ENCODE results near the gene SOX18. TPM values are rescaled to one million over a fixed set of nuclear protein-coding genes. Genes with fewer than 3 reads are reported as not detected.

Gene SOX18
- total and polyA plus RNA-seq, 2 of the 13 experiments (the other 11 are each of a cell fraction or from before 2014, with no cell fraction given), result 1.6 to 1.9 TPM

- peak; percentile 44; the same call in 1 of the 2 replicates for TF ChIP-seq MLX (CRISPR knock-in tag; IDR thresholded peaks at IDR 0.05)
- TF ChIP-seq ZHX2 (IDR thresholded peaks at IDR 0.05; ENCODE audit: low read depth), result peak; percentile 61; the same call in 1 of the 2 replicates
- no peak for TF ChIP-seq ZHX2 (CRISPR knock-in tag; IDR thresholded peaks at IDR 0.05; ENCODE audit: borderline replicate concordance)
- TF ChIP-seq SKIL (CRISPR knock-in tag; IDR thresholded peaks at IDR 0.05; ENCODE audit: borderline replicate concordance), result peak; percentile 56; the same call in 1 of the 2 replicates
- TF ChIP-seq ELF4 (CRISPR knock-in tag; IDR thresholded peaks at IDR 0.05; ENCODE audit: borderline replicate concordance), result no peak; the same call in 1 of the 2 replicates
- no peak for TF ChIP-seq U2AF2 (IDR thresholded peaks at IDR 0.05; ENCODE audit: low read depth, low read length)
- no peak for TF ChIP-seq PRDM10 (CRISPR knock-in tag; IDR thresholded peaks at IDR 0.05; ENCODE audit: low read depth)
- no peak for TF ChIP-seq ZNF382 (CRISPR knock-in tag; IDR thresholded peaks at IDR 0.05; ENCODE audit: borderline replicate concordance)
- peak; percentile 50 to 73; a peak in 1 of 4 replicates for TF ChIP-seq NR2F1 (CRISPR knock-in tag; IDR thresholded peaks at IDR 0.05)
- TF ChIP-seq FOXO1 (CRISPR knock-in tag; IDR thresholded peaks at IDR 0.05), result no peak
- no peak for TF ChIP-seq CENPT (CRISPR knock-in tag; IDR thresholded peaks at IDR 0.05; ENCODE audit: low read depth)
- TF ChIP-seq STAT5B (CRISPR knock-in tag; IDR thresholded peaks at IDR 0.05), result 0 out of 2 replicates have a peak, but pooled peaks have one; percentile 87
- TF ChIP-seq ZFP37 (CRISPR knock-in tag; IDR thresholded peaks at IDR 0.05; ENCODE audit: borderline replicate concordance), result peak; percentile 70; the same call in 1 of the 2 replicates
- no peak; the same call in 1 of the 2 replicates for TF ChIP-seq KLF12 (CRISPR knock-in tag; IDR thresholded peaks at IDR 0.05; ENCODE audit: borderline replicate concordance)
- TF ChIP-seq RARG (CRISPR knock-in tag; IDR thresholded peaks at IDR 0.05; ENCODE audit: low read depth), result no peak
Observed at GRCh38 chr20:64065062-64065973, 15.9 kb upstream of the SOX18 start (continued).

Measured in HepG2 (cell line).